Tibial nerve (tissue), 4 donors: ENCODE measurements around the gene HOXA4.

Source experiments
- EP300 ChIP-seq, 2 donors: sonication (generic); formaldehyde crosslinking; IDR thresholded peaks; one replicate each; pipeline ENCODE4 v1.6.1; 2017; ENCODE audit warnings: antibody characterized with exemption in 2 of 2, mild to moderate bottlenecking in 1 of 2
- POLR2A ChIP-seq, 2 donors: fragments of 450-650 bp; IDR thresholded peaks; one replicate each; pipeline ENCODE4 v1.6.1; 2017; ENCODE audit warnings: antibody characterized with exemption in 2 of 2, mild to moderate bottlenecking in 2 of 2, moderate library complexity in 2 of 2
- TF ChIP-seq, protein P1 (sequence below), 5 experiments: fragments of 200-600 bp in 3 of 5; fragments of 450-650 bp in 2 of 5; sonication (generic) in 3 of 5; IDR thresholded peaks; one replicate each; pipeline ENCODE4 v1.5.1; 2016 to 2019; ENCODE audit warnings: antibody characterized with exemption in 5 of 5, mild to moderate bottlenecking in 3 of 5, moderate library complexity in 2 of 5

DNA sequence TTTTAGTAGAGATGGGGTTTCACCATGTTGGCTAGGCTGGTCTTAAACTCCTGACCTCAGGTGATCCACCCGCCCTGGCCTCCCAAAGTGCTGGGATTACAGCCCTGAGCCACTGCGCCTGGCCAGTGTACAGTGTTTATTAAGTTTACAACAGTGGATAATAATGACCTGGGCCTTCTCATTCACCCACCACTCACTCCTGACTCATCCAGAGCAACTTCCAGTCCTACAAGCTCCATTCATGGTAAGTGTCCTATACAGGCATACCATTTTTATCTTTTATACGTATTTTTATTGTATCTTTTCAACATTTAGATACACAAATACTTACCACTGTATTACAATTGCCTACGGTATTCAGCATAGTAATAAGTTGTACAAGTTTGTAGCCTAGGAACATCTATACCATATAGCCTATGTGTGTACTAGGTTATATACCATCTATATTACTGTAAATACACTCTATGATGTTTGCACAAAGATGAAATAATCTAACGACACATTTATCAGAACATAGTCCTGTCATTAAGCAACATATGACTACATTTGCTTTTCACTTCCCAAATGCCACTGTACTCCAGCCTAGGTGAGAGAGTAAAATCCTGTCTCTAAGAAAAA is 51.8 kb downstream of the HOXA4 start:
- TF ChIP-seq, protein P1, sequence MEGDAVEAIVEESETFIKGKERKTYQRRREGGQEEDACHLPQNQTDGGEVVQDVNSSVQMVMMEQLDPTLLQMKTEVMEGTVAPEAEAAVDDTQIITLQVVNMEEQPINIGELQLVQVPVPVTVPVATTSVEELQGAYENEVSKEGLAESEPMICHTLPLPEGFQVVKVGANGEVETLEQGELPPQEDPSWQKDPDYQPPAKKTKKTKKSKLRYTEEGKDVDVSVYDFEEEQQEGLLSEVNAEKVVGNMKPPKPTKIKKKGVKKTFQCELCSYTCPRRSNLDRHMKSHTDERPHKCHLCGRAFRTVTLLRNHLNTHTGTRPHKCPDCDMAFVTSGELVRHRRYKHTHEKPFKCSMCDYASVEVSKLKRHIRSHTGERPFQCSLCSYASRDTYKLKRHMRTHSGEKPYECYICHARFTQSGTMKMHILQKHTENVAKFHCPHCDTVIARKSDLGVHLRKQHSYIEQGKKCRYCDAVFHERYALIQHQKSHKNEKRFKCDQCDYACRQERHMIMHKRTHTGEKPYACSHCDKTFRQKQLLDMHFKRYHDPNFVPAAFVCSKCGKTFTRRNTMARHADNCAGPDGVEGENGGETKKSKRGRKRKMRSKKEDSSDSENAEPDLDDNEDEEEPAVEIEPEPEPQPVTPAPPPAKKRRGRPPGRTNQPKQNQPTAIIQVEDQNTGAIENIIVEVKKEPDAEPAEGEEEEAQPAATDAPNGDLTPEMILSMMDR (IDR thresholded peaks at IDR 0.05), result no peak
- no peak for TF ChIP-seq EP300 (IDR thresholded peaks at IDR 0.05)
- TF ChIP-seq POLR2A (IDR thresholded peaks at IDR 0.05), result no peak
